Dermis lymphatic vessel endothelial cell (primary cell): ENCODE results near the gene MMGT1. TPM values are rescaled to one million over a fixed set of nuclear protein-coding genes. Genes with fewer than 3 reads are reported as not detected.

ENCODE experiments used
- total RNA-seq: library from RNA; depleted of rRNA; stranded (reverse); fragments of >200 nt; gene quantifications from 2 replicates; pipeline ENCODE4 v1.2.1, GENCODE V29; 2014

Gene MMGT1
- total RNA-seq, result 6.7 TPM in 2 replicates

DNA sequence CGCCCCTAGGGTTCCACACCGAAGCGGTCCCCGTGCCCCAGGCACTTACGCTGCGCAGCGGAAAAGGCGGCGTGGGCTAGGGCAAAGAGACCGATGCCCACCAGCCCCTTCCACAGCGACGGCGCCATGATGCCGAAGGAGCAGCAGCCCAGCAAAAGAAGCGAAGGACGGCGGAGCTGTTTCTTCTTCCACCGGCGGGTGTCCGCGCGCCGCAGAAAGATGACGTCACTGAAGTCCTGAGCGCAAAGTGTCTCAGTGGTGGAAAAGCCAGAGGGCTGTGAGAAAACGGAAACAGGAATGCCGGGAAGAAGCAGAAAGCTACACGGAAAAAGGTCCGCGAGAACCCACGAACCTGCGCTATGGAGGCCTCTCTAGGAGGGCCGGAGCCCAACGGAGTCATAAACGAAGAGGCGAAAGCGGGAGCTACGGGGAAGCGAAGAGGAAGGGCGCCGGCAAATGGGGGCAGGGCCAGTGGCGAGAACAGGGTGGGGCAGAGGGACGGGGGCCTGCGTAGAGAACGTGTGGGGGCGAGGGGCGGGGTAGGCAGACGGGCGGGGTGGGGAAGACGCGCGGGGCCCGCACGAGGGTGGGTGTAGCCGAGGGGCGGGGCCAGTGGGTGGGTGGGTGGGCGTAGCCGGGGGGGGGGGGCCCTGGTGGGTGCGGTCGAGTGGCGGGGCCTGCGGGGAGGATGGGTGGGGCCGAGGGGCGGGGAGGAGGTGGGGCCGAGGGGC is at the start of gene MMGT1:
Gene MMGT1, minus strand, starts transcription at position 441 of the 731 bp plus-strand sequence. Its CDS starts 313 bp downstream, at position 128.

DNA sequence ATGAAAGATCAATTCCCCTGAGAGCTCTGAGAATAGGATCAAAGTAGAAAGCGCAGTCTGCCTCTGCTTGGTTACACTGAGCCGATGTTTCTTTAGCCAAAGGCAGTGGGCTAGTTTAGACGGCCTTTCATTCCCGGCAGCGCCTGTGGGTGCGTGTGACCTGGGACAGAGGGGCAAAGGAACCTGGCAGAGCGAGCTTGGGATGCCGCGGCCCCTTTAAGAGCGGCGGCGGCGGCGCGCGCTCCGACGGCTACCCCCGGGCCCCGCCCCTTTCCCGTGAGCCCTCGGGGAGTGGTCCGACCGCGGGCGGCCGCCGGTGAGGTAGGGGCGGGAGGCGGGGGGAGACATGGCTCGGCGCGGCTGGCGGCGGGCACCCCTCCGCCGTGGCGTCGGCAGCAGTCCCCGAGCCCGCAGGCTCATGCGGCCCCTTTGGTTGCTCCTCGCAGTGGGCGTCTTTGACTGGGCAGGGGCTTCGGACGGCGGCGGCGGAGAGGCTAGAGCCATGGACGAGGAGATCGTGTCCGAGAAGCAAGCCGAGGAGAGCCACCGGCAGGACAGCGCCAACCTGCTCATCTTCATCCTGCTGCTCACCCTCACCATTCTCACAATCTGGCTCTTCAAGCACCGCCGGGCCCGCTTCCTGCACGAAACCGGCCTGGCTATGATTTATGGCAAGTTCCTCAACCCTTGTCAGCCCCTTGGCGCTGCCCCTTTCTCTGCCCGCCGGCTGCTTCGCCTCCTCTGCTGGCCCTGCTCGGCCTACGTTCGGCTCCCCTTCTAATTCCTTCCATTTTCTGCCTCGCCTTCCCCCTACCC is 11.6 kb upstream of the MMGT1 start, which contains the start of gene SLC9A6:
Gene SLC9A6, plus strand, starts transcription at position 279 of the 816 bp plus-strand sequence. Its CDS starts 224 bp downstream, at position 503.

Other genes with a start within 250 kb of the MMGT1 start
- gene CT45A3, start 205.8 kb downstream of the MMGT1 start, total RNA-seq, result not detected in 2 replicates
- gene CT45A5, start 188.5 kb downstream of the MMGT1 start, total RNA-seq, result not detected in 2 replicates
- not detected in 2 replicates for gene CT45A6, start 171.2 kb downstream of the MMGT1 start, total RNA-seq
- gene CT45A2, start 154.0 kb downstream of the MMGT1 start, total RNA-seq, result not detected in 2 replicates
- gene CT45A7, start 136.7 kb downstream of the MMGT1 start, total RNA-seq, result not detected in 2 replicates
- gene CT45A8, start 119.5 kb downstream of the MMGT1 start, total RNA-seq, result not detected in 2 replicates
- not detected in 2 replicates for gene CT45A9, start 102.2 kb downstream of the MMGT1 start, total RNA-seq
- gene CT45A10, start 80.5 kb downstream of the MMGT1 start, total RNA-seq, result not detected in 2 replicates
- gene SAGE1, start 80.3 kb downstream of the MMGT1 start, total RNA-seq, result not detected in 2 replicates
- 15.4 and 20.2 TPM in 2 replicates for gene SLC9A6, start 11.4 kb upstream of the MMGT1 start, total RNA-seq
- gene FHL1, start 173.5 kb upstream of the MMGT1 start, total RNA-seq, result 68.2 and 99.0 TPM in 2 replicates